Endodermal cell (in vitro differentiated cells): Measurements from ENCODE around the gene GALK1. TPM values are rescaled to one million over a fixed set of nuclear protein-coding genes. Genes with fewer than 3 reads are reported as not detected.

ENCODE experiments used
- DNase-seq: peaks from one replicate; pipeline ENCODE4 v3.0.0-alpha.2; 2017
- H3K27ac ChIP-seq: 2 replicates; pipeline ENCODE4 v1.5.1; 2013; ENCODE audit warnings: mild to moderate bottlenecking, low read depth, low read length, moderate library complexity
- H3K27me3 ChIP-seq: 2 replicates; pipeline ENCODE4 v1.6.1; 2013; ENCODE audit warnings: mild to moderate bottlenecking, low read length, moderate library complexity; ENCODE audit not compliant: insufficient read depth, control insufficient read depth, poor library complexity, severe bottlenecking
- H3K36me3 ChIP-seq: 2 replicates; pipeline ENCODE4 v1.7.0; 2013; ENCODE audit warnings: mild to moderate bottlenecking, low read length, moderate library complexity; ENCODE audit not compliant: control insufficient read depth, insufficient read depth
- H3K4me1 ChIP-seq: one replicate; pipeline ENCODE4 v1.7.0; 2013; ENCODE audit warnings: low read length; ENCODE audit not compliant: control insufficient read depth, insufficient read depth
- H3K4me3 ChIP-seq: 2 replicates; pipeline ENCODE4 v1.5.1; 2013; ENCODE audit warnings: mild to moderate bottlenecking, low read length, moderate library complexity
- H3K9ac ChIP-seq: 2 replicates; pipeline ENCODE4 v1.6.1; 2013; ENCODE audit warnings: mild to moderate bottlenecking, low read length, moderate library complexity; ENCODE audit not compliant: poor library complexity, severe bottlenecking; ENCODE audit errors: extremely low read depth
- H3K9me3 ChIP-seq: 2 replicates; pipeline ENCODE4 v1.6.1; 2013; ENCODE audit warnings: mild to moderate bottlenecking, low read length, moderate library complexity; ENCODE audit not compliant: control insufficient read depth
- H3K27ac Mint-ChIP-seq: 2 replicates; pipeline ENCODE4 v1.8.0; 2020; ENCODE audit warnings: mixed read lengths
- H3K27me3 Mint-ChIP-seq: 2 replicates; pipeline ENCODE4 v1.8.0; 2021; ENCODE audit warnings: mild to moderate bottlenecking, mixed read lengths; ENCODE audit not compliant: insufficient read depth
- H3K36me3 Mint-ChIP-seq: 2 replicates; pipeline ENCODE4 v1.8.0; 2020; ENCODE audit warnings: low read depth, mixed read lengths
- H3K4me1 Mint-ChIP-seq: 2 replicates; pipeline ENCODE4 v1.8.0; 2020; ENCODE audit warnings: mixed read lengths
- H3K4me3 Mint-ChIP-seq: 2 replicates; pipeline ENCODE4 v1.8.0; 2020; ENCODE audit warnings: mild to moderate bottlenecking, moderate library complexity, mixed read lengths
- H3K9me3 Mint-ChIP-seq: 2 replicates; pipeline ENCODE4 v1.8.0; 2020; ENCODE audit warnings: mild to moderate bottlenecking, mixed read lengths
- CTCF ChIP-seq: fragments of 200-600 bp; sonication (generic); conservative IDR thresholded peaks from 2 replicates; pipeline ENCODE4 v1.5.0; 2021; ENCODE audit warnings: antibody characterized with exemption, mild to moderate bottlenecking
- whole genome bisulfite sequencing, 2 experiments: methylation state at CpG; one replicate each; pipeline versions ENCODE4 v1.1.5 to v1.1.7; 2013; ENCODE audit warnings: missing lambda C conversion rate in 2 of 2, mixed read lengths in 1 of 2; ENCODE audit not compliant: insufficient coverage in 1 of 2, insufficient read length in 1 of 2; 5-methylcytosine and 5-hydroxymethylcytosine counted together
- total RNA-seq, 2 donors: library from RNA; stranded (reverse); fragmentation: NEBNext Ultra II Directional in 1 of 2; extraction: Animal tissue kit (Norgen Biotek cat#: 25700) in 1 of 2; gene quantifications; 2 replicates in 1 of 2; 3 replicates in 1 of 2; pipeline ENCODE4 v1.2.1, GENCODE V29; 2021

The GALK1 gene
- total RNA-seq, 2 donors from 2014 or later, result 26.7 to 33.2 TPM

- WGBS, 2 experiments, result 92% methylated on average over 1 of the region's 1 CpG; no CpG with 5 or more reads in 1 of the 2 experiments
- Histone ChIP-seq H3K27me3 (no peaks in the 10 kb centered on the region), H3K9me3 (no peaks in the 10 kb centered on the region), H3K4me1 (peaks cover 3% of the 10 kb centered on the region), H3K4me3 (no peak overlapping the region), H3K36me3 (peaks cover 54% of the 10 kb centered on the region), H3K27ac (no peak overlapping the region), H3K9ac (no peak overlapping the region)
- no peak for DNase-seq
- Mint-ChIP-seq H3K4me1 (peaks cover 9% of the 10 kb centered on the region), H3K4me3 (no peak overlapping the region), H3K36me3 (peaks cover 50% of the 10 kb centered on the region), H3K27me3 (no peaks in the 10 kb centered on the region), H3K27ac (no peak overlapping the region), H3K9me3 (no peaks in the 10 kb centered on the region)
- TF ChIP-seq CTCF, result no peak
Measured at GRCh38 chr17:75793460-75793859, 28.5 kb upstream of the GALK1 start.

- H3K27me3 ChIP-seq, result no peaks in the 10 kb centered on the region
- DNase-seq, result no peak
- H3K4me3 Mint-ChIP-seq, result no peak overlapping the region
- H3K27ac Mint-ChIP-seq, result no peak overlapping the region
- no peak overlapping the region for H3K4me3 ChIP-seq
- no peaks in the 10 kb centered on the region for H3K9me3 ChIP-seq
- peaks cover 38% of the 10 kb centered on the region for H3K36me3 ChIP-seq
- TF ChIP-seq CTCF, result no peak
- WGBS, 2 experiments, result 96 to 97% methylated on average over 5 of the region's 6 CpGs
- H3K27me3 Mint-ChIP-seq, result no peaks in the 10 kb centered on the region
- H3K9ac ChIP-seq, result no peak overlapping the region
- no peak overlapping the region for H3K27ac ChIP-seq
- H3K36me3 Mint-ChIP-seq, result peaks cover 41% of the 10 kb centered on the region
- peaks cover 3% of the 10 kb centered on the region for H3K4me1 ChIP-seq
- H3K9me3 Mint-ChIP-seq, result no peaks in the 10 kb centered on the region
- peaks cover 14% of the 10 kb centered on the region for H3K4me1 Mint-ChIP-seq
Measured at GRCh38 chr17:75791254-75791653, 26.3 kb upstream of the GALK1 start.

GRCh38 chr17:75785016-75785890 lies 20.3 kb upstream of the GALK1 start:
- DNase-seq, result no peak
- H3K4me3 ChIP-seq, result peak overlapping the region; percentile 90
- no peaks in the 10 kb centered on the region for H3K36me3 ChIP-seq
- Mint-ChIP-seq H3K4me3 (peak overlapping the region; percentile 78), H3K9me3 (no peaks in the 10 kb centered on the region), H3K36me3 (peaks cover 9% of the 10 kb centered on the region), H3K27me3 (no peaks in the 10 kb centered on the region), H3K4me1 (peaks cover 29% of the 10 kb centered on the region), H3K27ac (peak overlapping the region; percentile 98)
- WGBS, 2 experiments, result 6 to 23% methylated on average over 16 to 43 of the region's 43 CpGs
- no peaks in the 10 kb centered on the region for H3K9me3 ChIP-seq
- peak overlapping the region; percentile 95 for H3K27ac ChIP-seq
- H3K4me1 ChIP-seq, result peaks cover 4% of the 10 kb centered on the region
- no peaks in the 10 kb centered on the region for H3K27me3 ChIP-seq
- peak overlapping the region; percentile 99 for H3K9ac ChIP-seq
- no peak for TF ChIP-seq CTCF
